ENCODE measurements around the gene PTPRJ.
A peak's percentile ranks its signal among the peaks of the same experiment; 100 is the strongest.

GRCh38 chr11:48109046-48109666 is 128.8 kb downstream of the PTPRJ start:
- TF ChIP-seq, protein P1, sequence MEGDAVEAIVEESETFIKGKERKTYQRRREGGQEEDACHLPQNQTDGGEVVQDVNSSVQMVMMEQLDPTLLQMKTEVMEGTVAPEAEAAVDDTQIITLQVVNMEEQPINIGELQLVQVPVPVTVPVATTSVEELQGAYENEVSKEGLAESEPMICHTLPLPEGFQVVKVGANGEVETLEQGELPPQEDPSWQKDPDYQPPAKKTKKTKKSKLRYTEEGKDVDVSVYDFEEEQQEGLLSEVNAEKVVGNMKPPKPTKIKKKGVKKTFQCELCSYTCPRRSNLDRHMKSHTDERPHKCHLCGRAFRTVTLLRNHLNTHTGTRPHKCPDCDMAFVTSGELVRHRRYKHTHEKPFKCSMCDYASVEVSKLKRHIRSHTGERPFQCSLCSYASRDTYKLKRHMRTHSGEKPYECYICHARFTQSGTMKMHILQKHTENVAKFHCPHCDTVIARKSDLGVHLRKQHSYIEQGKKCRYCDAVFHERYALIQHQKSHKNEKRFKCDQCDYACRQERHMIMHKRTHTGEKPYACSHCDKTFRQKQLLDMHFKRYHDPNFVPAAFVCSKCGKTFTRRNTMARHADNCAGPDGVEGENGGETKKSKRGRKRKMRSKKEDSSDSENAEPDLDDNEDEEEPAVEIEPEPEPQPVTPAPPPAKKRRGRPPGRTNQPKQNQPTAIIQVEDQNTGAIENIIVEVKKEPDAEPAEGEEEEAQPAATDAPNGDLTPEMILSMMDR (optimal IDR thresholded peaks at IDR 0.05 in 1 of 3, IDR thresholded peaks at IDR 0.05 in 1 of 3, conservative IDR thresholded peaks at IDR 0.05 in 1 of 3; ENCODE audit: extremely low read depth in 1 of 3, insufficient read depth in 2 of 3, low read length in 3 of 3): peak in 2 of 3 experiments; percentile 1 to 27
- TF ChIP-seq EZH2 (IDR thresholded peaks at IDR 0.05; ENCODE audit: low read length): no peak
